Measurements from ENCODE around the gene SELENON.

Gene SELENON

DNA sequence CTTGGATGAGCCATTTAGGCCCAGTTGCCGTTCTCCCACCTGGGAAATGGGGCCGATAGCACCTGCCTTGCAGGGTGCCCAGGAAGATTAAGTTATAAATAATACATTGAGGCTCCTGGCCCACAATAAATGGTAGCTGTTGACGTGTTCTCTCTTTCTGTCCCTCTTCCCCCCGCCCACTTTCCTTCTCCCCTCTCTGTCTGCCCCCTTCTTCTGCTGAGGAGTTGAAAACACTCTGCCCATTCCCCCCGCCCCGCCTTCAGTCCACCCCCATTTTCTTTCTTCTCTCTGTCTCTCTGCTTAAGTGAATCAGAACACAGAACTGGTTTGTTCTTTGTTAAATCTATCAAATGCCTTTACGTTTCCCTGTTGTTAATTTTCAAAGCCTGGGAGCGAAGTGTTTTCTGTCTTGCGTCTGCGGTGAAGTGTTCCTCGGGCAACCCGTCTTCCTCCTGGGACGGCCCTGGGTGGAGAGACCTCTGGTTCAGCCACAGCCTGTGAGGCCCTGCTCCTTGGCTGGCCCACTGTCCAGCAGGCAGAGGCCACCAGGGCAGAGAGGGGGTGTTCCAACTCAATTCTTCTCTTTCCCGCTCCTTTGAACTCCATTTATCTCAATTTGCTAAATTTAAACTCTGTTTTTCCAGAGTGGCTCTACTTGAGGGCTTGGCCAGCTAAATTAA lies 29.3 kb upstream of the SELENON start:
- no peak for DNase-seq

DNA sequence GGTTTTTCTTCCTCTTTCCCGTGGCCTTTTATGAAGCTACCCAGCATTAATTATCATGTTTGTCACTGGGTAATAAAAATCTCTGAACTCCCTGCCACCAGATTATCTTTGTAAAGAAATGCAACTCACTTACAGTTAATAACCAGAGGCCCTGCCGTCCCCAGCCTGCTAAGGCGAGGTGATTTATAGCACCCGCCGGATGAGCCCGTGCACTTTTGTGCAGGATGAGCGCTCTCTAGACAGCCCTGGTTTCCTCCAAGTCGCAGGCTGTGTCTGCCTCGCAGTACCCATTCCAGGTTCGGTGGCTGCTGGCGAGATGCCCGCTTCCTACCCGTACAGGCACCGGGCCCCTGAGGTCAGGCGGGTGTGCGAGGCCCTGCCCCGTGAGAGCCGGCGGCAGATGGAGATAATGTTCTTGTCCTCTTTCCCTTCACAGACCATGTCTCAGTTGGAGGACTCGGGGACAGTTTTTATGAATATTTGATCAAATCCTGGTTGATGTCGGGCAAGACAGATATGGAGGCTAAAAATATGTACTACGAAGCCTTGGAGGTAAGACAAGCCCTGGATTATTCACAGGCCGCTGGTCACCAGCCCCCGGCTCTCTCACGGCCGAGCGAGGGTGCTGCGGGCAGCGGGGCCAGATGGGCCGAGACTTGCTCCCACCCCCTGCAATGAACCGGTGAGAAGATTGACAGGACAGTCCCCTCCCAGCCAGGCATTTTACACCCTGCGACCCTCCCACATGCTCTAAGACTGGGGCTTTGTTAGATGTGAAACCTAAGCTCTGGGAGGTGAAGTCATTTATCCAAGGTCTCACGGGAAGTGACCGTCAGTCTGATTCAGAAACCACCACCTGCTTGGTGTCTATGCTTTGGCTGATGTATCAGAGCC lies 28.5 kb upstream of the SELENON start:
- no peak for DNase-seq

DNA sequence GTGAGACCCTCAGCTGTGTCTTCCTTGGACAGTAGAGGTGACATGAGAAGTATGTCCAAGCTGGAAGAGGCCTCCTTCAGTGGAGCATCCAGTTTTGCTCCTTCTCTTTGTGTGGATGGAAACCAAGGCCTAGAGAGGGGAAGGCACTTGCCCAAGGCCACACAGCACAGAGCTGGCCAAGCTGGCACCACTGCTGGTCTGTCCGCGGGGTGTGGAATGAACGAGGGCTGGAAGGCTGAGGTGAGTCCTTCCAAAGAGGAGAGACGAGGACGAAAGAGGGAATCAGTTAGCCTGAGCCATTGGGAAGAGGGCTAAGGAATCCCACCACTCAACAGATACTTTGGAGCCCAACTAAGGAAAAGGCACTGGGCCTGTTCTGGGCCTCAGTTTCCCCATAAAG lies 27.8 kb upstream of the SELENON start:
- no peak for DNase-seq

DNA sequence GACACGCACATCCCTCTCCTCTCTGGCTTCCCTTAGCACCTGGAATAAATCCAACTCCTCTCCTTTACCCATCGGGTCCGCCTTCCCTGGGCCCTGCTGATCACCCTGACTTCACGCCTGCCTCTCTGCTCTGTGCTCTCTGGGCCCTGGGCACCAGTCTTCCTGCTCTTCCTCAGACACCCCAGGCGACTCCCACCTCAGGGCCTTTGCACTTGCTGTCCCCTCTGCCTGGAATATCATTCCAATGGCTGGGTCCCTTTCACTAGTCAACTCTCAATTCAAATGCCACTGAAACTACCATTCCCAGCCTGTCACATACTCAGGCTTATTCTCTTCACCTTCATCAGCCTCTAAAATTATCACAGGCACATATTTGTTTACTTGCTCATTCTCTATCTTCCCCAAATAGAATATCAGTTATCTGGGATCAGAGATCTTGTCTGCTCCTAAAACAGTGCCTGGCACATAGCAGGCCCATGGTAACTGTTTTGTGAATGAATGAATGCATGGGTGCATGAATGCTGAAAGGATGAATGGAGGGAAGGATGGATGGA lies 27.2 kb upstream of the SELENON start:
- no peak for DNase-seq

DNA sequence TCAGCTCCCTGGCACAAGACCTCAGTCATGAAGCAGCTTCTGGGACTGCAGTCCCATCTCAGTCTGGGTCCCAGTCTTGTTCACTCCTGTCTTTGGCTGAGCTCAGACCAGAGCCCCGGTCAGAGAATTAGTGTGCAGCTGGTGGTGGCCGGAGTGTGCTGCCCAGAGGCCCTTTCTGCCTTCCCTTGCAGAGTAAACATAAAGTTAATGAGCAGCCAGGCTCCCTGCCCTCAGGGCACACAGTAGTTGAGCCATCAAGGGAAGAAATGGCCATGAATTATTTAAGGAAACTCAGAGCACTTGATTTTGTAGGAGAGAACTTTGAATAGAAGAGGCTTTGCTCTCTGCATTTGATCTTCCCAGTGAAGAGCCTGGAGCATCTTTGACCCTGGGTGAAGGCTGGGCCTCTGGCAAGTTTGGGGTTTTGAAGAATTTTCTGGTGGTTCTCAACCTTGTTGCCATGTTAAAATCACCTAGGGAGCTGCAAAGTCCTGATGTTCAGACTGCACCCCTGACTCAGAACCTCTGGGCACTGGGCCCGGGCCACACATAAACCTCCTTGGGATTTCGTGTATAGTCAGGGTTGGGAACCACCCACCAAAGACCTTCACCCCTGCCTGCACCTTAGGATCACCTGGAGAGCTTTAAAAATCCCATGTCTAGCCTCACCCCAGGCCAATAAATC lies 26.4 kb upstream of the SELENON start:
- DNase-seq: no peak

DNA sequence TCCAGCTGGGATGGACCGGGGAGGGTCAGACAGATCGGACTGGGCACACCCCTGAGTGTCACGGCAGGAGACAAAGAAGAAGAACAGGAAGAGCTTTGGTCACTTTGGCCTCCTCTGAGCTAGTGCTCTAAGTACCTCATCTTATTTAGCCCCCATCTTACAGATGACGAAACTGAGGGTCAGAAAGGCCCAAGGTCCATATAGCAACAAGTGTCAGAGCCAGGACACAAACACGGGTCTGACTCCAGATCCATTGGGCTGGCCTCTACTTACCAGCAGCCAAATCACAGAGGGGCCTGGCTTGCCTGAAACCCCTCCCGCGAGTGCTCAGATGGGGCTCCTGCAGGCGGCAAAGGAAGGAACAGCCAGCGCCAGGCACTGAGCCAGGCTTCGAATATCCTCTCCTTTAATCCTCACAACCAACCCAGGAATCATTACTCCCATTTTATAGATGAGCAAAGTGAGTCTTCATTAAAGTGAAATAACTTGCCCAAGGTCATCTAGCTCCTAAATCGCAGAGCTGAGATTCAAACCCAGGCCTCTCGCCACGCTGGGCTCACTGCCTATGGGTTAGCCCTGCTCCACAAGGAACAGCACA lies 25.7 kb upstream of the SELENON start:
- no peak for DNase-seq

DNA sequence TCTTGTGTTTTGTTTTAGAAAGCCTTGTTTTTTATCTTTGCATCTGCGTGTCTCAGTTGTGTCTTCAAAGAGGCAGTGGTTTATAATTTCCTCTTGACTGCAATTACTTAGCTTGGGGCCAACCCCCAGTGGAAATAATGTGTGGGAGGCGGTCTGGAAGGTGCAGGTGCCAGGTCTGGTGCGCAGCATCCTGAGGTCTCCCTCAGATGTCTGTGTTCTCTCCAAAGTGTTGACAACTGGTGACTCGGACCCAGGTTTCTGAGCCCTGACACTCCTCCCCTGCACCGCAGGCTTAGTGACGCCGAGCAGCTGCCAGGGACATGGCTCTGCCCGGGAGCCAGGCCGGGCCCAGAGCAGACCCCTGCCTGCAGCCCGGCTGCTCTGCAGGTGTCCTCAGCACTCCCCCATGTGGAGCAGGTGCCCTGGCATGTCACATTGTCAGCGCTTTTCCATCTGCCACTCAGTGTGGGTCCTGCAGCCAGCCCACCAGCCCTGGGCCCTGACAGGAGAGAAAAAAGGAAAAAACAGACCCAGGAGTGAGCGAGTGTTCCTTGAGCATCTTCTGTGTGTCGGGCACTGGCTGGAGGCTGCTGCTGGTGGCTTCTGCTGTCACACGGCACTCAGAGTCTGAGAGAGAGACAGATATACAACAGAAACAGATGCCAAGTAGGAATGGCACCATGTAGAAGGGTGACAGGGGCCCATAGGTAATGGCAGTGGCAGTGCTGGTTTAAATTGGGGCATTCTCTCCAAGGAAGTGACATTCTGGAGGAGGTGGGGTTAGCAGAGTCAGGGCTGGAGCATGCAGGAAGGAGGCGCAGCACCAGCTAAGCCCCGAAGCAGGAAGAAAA lies 24.8 kb upstream of the SELENON start:
- DNase-seq: no peak

DNA sequence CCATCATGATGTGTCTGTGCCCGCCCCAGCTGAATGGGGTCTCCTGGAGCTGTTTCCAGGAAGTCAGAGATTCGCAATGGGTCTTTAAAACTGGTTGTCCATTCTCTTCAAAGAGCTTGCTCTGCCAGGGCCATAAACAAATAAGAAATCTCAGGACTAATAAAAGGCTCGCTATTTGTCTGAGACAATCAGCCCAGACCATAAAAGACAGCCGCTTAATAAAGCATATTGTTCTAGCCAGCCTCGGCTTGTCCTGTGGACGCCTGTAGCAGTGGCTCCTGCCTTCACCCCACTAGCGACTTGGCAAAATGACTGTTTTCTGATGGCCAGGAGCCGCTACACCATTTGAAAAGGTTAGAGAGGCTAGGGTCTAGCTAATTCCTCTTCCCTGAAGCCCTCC lies 20.6 kb upstream of the SELENON start:
- no peak for DNase-seq

DNA sequence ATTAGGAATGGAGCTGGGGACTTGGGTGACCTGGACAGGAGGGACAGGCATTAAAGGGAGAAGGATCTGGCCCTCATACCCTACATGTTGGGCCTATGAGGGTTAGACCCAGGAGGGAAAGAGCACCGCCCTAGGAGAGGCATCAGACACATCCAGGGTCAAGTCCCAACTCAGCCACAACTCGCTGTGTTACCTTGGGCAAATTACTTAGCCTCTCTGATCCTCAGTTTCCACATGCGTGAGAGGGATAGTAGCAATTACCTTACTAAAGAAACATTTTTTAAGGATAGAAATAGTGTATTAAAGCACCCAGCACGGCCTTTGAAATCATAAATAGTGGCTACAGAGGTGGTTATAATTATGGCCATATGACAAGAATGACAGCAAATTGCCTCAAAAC lies 20.1 kb upstream of the SELENON start:
- no peak for DNase-seq

DNA sequence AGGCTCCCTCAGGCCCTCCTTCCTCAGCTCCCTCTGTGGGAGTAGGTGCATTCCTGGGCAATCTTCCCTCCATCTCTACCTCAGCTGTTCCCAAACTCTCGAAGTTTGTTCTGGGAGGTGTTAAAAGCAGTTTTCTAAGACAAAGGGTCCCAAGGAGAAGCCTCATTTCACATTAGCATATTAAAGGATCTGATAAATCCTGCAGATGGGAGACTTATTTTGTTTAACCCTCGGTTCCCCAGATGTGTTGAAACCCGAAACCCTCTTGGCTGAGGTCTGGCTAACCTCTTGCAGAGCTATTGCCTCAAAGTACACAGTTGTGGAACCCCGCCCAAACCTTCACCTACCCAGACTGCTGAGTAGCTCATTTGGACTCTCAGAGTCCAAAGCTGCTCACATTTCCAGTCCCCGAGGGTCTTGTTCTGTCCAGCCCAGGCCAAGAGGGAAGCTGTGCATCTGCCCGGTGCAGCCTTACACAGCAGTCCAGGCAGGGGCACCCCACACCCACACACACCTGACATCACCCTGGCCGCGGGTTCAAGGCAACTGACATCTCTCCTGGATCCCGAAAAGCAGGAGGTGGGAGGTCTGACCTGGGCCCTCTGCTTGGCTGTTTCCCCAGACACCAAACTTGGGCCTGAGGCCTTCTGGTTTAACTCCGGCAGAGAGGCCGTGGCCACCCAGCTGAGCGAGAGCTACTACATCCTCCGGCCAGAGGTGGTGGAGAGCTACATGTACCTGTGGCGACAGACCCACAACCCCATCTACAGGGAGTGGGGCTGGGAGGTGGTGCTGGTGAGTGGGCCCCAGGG lies 19.5 kb upstream of the SELENON start:
- peak; percentile 38 for DNase-seq

DNA sequence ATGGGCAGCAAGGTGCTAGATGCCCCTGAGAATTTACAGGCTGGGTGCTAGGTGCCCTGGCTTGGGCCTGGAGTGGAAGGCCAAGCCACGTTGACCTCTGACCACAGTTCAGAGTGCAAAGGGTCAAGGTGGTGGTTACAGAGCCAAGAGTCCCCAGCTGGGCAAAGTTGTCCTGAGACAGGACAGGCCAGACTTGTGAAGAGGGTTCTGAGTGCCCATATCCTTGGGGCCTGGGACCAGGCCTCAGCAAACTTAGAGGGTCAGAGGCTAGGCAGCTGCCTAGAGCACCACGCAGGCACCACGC lies 18.9 kb upstream of the SELENON start:
- DNase-seq: no peak

DNA sequence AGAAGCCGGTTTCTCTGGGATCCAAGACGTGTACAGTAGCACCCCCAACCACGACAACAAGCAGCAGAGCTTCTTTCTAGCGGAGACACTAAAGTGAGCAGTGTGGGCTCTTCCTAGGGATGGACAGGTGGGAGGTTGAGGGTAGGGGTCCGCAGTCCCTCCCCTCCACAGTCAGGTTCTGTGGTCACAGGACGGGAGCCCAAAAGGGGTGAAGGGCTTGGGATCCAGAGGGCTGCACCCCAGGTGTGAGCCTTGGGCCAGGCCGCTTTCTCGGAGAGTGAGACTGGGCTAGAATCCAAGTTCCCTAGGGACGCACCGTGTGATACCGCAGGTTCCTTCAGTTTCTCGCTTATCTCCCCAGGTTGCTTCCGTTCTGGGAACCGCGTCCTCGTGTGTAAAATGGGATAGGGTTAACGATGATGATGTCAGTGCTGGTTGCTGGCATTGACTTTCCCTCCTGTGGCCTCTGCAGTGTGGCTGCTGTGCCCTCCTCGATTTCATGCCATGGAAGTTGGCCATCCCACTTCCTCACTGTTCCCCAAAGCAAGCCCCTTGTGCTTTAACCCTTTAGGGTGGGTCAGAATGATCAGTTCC lies 17.3 kb upstream of the SELENON start:
- DNase-seq: no peak

DNA sequence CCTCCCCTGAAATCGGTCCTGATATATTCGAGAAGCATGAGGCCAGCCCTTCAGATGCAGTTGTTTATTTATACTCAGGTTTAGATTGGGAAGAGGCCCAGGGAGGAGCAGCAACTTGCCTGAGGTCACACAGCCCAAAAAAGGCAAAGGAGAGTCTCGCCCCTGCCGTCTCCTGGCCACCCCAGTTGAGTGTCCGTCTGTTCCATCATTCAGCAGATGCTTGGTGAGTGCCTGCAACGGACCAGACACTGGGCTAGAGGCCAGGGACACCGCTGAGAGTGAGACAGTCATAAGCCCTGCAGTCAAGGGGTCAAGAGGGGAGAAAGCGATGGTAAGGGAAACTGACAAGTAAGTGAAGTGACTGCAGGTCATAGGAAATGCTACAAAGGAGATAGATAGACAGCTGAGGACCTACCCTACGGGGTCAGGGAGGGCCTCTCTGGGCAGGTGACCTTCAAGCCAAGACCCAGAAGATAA lies 15.4 kb upstream of the SELENON start:
- no peak for DNase-seq

DNA sequence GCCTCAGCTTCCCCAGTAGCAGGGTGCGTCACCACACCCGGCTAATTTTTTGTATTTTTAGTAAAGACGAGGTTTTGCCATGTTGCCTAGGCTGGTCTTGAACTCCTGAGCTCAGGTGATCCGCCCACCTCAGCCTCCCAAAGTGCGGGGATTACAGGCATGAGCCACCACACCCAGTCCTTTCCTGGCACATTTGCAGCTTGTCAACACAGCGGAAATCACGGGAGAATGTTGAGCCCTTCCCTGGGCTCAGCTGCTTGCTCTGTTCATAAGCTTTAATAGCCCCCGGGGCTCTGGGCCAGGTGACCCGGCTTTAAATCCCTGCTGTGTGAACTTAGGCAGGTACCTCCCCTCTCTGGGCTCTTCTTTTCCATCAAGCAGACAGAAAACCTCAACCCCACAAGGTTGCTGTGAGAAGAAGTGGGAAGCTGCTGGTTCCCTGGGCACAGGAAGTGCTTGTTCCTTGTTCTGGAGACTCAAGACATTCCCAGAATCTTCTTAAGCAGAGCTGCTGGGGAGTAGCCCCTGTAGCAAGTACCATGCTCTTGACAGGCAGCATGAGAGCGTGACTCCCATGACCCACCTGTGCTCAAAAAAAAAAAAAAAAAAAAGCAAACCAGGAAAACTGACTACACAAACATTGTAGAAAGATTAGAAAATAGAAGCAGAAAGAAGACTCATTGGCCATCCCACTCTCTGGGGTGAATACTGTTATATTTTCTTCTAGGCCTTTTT lies 14.5 kb upstream of the SELENON start:
- DNase-seq: no peak

DNA sequence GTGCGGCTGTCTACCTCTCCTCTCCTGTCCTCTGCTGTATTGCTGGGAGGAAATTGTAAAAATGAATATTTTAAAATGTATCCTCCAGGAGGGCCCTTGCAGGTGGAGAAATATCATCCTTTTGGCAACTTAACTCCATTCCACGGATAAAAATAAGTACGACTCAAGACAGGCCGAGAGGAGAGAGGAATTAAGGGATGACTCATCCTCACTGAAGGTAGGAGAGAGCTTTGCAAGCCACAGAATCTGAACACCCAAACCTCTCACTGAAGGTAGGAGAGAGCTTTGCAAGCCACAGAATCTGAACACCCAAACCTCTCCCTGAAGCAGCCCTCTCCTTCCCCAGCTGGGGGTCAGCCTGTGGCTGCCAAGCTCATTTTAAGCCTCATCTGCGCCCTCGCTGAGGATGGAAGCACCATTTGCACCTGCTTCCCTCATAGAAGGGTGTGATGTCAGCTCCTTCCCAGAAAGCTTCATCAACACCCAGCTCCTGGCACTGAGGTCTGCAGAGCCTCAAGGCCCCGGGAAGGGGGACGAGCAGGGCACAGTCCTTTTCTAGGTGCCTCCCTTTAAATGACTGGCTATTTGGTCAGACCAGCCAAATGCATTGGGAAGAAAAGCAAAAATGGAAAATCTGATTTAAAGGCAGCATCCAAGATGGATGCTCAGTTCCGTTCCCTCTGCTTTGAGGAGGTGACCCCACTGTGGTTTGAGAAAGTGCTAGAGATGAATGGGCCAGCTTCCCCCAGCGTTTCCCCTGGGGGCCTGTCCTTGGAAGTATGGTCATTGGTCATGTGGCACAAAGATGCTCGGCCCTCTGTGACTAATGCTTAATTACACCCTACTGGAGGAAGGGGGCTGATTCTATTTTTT lies 12.9 kb upstream of the SELENON start:
- no peak for DNase-seq

DNA sequence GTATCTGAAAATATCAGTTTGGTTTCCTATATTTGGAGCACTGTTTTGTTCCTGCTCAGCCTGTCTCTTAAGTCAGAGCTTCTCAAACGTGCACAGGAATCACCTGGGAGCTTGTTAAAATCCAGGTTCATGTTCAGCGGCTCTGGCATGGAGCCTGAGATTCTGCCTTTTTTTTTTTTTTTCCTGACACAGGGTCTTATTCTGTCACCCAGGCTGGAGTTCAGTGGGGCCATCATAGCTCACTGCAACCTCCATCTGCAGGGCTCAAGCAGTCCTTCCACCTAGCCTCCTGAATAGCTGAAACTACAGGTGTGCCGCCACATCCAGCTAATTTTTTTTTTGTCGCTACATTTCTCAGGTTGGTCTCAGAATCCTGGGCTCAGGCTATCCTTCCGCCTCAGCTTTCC lies 12.2 kb upstream of the SELENON start:
- no peak for DNase-seq

DNA sequence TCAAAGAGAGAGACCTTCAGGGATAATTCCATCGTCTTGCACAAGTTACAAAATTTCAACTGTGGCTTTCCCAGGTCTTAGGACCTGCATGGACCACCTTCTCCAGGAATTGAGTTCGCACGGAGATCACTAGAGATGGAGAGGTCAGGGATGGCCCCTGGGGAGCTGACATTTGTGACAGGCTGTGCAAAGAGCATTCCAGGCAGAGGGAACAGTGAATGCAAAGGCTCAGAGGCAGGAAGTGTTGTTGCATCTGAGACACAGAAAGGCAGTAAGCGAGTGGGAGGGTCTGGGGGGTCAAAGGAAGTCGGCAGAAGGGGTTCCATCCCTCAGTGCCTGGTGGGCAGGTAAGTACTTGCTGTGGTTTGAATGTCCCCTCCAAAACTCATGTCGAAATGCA lies 9.5 kb upstream of the SELENON start:
- DNase-seq: no peak

DNA sequence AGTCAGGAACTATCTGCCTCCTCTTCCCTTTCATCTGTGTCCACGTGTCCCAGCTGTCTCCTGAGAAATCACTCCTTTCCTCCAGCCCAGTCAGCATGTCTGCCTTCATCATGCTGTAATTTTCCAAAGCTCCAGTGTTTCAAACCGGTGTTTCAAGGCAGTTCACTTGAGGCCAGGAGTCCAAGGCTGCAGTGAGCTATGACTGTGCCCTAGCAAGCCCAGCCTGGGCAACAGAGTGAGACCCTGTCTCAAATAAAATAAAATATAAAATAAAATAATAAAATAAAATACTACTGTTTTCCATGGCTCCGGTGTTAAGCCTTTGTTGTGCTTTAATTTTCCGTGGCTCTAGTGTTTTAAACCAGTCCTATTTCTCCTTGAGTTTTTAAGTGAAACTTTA lies 7.9 kb upstream of the SELENON start:
- no peak for DNase-seq

DNA sequence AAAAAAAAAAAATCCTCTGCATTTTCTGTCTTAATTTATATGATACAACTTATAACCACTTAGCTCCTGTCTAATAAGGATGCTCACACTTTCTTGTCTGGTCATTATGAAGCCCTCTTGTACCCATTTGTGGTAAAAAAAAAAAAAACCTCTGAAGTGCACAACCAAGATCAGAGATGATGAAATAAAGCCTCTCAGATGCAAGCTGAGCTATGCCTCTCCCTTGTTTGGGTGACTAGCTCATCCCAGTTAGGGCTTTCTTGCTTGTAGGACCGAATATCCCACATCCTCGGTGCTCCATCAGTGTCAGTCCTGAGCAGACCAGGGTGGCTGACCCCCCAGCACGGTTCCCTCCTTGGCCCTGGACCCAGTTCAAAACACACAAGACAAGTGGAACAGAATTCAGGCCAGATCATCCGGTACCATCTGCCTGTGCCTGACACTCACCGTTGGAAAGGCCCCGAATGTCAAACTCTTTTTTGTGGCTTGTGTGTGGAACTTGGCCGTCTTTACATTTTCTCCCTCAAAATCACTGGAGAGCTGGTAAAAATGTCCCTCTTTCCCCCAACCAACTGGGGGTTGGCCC lies 6.3 kb upstream of the SELENON start:
- no peak for DNase-seq

All from NCI-H2029 (cell line).